KMS-11 (cell line): ENCODE results near the gene UMODL1.

Experiments
- H2AFZ ChIP-seq: fragments of 200-600 bp; sonication (generic); 2 replicates; pipeline ENCODE4 v1.6.1; 2016; ENCODE audit warnings: antibody characterized with exemption, mixed run types, low read depth
- H3K27ac ChIP-seq: fragments of 200-600 bp; sonication (generic); 2 replicates; pipeline ENCODE4 v1.6.1; 2016; ENCODE audit warnings: mild to moderate bottlenecking, mixed run types
- H3K27me3 ChIP-seq: fragments of 200-600 bp; sonication (generic); 2 replicates; pipeline ENCODE4 v1.6.1; 2017; ENCODE audit warnings: mild to moderate bottlenecking, low read depth, mixed run types, moderate library complexity; ENCODE audit not compliant: insufficient read depth
- H3K36me3 ChIP-seq: fragments of 200-600 bp; sonication (generic); 2 replicates; pipeline ENCODE4 v1.6.1; 2017; ENCODE audit warnings: mild to moderate bottlenecking, mixed run types; ENCODE audit not compliant: insufficient read depth
- H3K4me1 ChIP-seq: fragments of 200-600 bp; sonication (generic); 2 replicates; pipeline ENCODE4 v1.6.1; 2016; ENCODE audit warnings: mild to moderate bottlenecking, low read depth, mixed run types; ENCODE audit not compliant: poor library complexity, severe bottlenecking
- H3K4me2 ChIP-seq: fragments of 200-600 bp; sonication (generic); 2 replicates; pipeline ENCODE4 v1.7.0; 2016; ENCODE audit warnings: mild to moderate bottlenecking, mixed run types
- H3K4me3 ChIP-seq: fragments of 200-600 bp; sonication (generic); IDR thresholded peaks from 2 replicates; pipeline ENCODE4 v1.6.1; 2017; ENCODE audit warnings: low read depth, low read length, mixed read lengths; ENCODE audit not compliant: insufficient read depth
- H3K79me2 ChIP-seq: fragments of 200-600 bp; sonication (generic); 2 replicates; pipeline ENCODE4 v1.6.1; 2016; ENCODE audit warnings: low read depth, mixed run types; ENCODE audit not compliant: insufficient read depth
- H3K9ac ChIP-seq: fragments of 200-600 bp; sonication (generic); 2 replicates; pipeline ENCODE4 v1.6.1; 2016; ENCODE audit warnings: mild to moderate bottlenecking, mixed run types
- H4K20me1 ChIP-seq: fragments of 200-600 bp; sonication (generic); 2 replicates; pipeline ENCODE4 v1.6.1; 2016; ENCODE audit warnings: mild to moderate bottlenecking, mixed run types; ENCODE audit not compliant: insufficient read depth
- CTCF ChIP-seq: fragments of 200-600 bp; sonication (generic); conservative IDR thresholded peaks from 2 replicates; pipeline ENCODE4 v1.6.1; 2017; ENCODE audit warnings: low read depth, mild to moderate bottlenecking, antibody characterized with exemption, low read length, moderate library complexity, mixed read lengths

UMODL1 gene

GRCh38 chr21:42097274-42097673 is 26.2 kb downstream of the UMODL1 start:
- H3K36me3 ChIP-seq: no peaks in the 10 kb centered on the region
- no peaks in the 10 kb centered on the region for H3K79me2 ChIP-seq
- H3K27me3 ChIP-seq: no peaks in the 10 kb centered on the region; the same call in 1 of the 2 replicates
- peaks cover 1% of the 10 kb centered on the region for H3K4me1 ChIP-seq
- TF ChIP-seq CTCF: no peak
- H3K27ac ChIP-seq: no peak overlapping the region
- no peak overlapping the region for H2AFZ ChIP-seq
- no peak overlapping the region for H3K4me2 ChIP-seq
- H3K9ac ChIP-seq: no peak overlapping the region
- H3K4me3 ChIP-seq: no peak overlapping the region
- H4K20me1 ChIP-seq: no peaks in the 10 kb centered on the region

- Histone ChIP-seq H3K4me2 (no peak overlapping the region), H3K36me3 (no peaks in the 10 kb centered on the region), H3K79me2 (no peaks in the 10 kb centered on the region), H3K9ac (no peak overlapping the region), H3K4me1 (peaks cover 3% of the 10 kb centered on the region), H4K20me1 (no peaks in the 10 kb centered on the region), H3K27ac (no peak overlapping the region), H3K4me3 (no peak overlapping the region), H2AFZ (no peak overlapping the region), H3K27me3 (no peaks in the 10 kb centered on the region; the same call in none of the 2 replicates)
- TF ChIP-seq CTCF: no peak
Observed at GRCh38 chr21:42097860-42098454, 26.8 kb downstream of the UMODL1 start.

- TF ChIP-seq CTCF: no peak
- Histone ChIP-seq H4K20me1 (no peaks in the 10 kb centered on the region), H3K79me2 (no peaks in the 10 kb centered on the region), H3K4me2 (no peak overlapping the region), H3K4me1 (peaks cover 3% of the 10 kb centered on the region), H3K36me3 (no peaks in the 10 kb centered on the region), H3K4me3 (no peak overlapping the region), H2AFZ (no peak overlapping the region), H3K27me3 (no peaks in the 10 kb centered on the region; the same call in none of the 2 replicates), H3K9ac (no peak overlapping the region), H3K27ac (no peak overlapping the region)
Observed at GRCh38 chr21:42098957-42099505, 27.9 kb downstream of the UMODL1 start.

GRCh38 chr21:42101246-42101645 is 30.1 kb downstream of the UMODL1 start:
- Histone ChIP-seq H2AFZ (no peak overlapping the region), H3K27me3 (no peaks in the 10 kb centered on the region; the same call in none of the 2 replicates), H3K27ac (no peak overlapping the region), H3K79me2 (no peaks in the 10 kb centered on the region), H3K9ac (no peak overlapping the region), H4K20me1 (no peaks in the 10 kb centered on the region), H3K36me3 (no peaks in the 10 kb centered on the region), H3K4me1 (peaks cover 3% of the 10 kb centered on the region), H3K4me2 (no peak overlapping the region), H3K4me3 (no peak overlapping the region)
- TF ChIP-seq CTCF: no peak
